ENCODE measurements around the gene MLPH.

The MLPH gene

DNA sequence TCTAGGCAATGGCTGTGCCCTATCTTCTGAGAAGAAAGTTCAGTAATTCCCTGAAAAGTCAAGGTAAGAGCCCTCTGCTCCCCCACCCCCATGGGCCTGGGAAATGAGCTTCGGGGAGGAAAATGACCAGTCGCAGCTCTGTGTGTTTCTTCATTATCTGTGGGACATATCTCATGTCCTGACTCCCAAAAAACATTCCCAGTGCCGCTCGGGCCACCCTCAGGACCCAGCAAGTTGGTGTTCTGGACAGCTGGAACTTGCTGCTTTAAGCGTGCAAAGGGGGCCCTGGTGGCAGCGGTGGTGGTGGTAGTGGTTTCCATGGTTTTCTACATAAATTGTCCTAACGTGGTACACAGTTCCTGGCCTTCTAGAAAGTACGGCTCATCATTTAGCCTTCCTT, 62.2 kb downstream of the MLPH start:
- no peaks in the 10 kb centered on the region for H3K9me3 ChIP-seq (ENCODE audit: control insufficient read depth, low read length)
- no peak overlapping the region for H3K4me3 ChIP-seq (ENCODE audit: insufficient read depth, low read depth, low read length, poor library complexity, severe bottlenecking)
- DNase-seq: no peak
- H3K36me3 ChIP-seq (ENCODE audit: control insufficient read depth, insufficient read depth, low read length): no peaks in the 10 kb centered on the region
- no peaks in the 10 kb centered on the region for H3K4me1 ChIP-seq (ENCODE audit: control insufficient read depth, insufficient read depth, low read length, poor library complexity, severe bottlenecking)
- no peak overlapping the region for H3K27ac ChIP-seq (ENCODE audit: insufficient read depth, low read length, poor library complexity, severe bottlenecking)
- no peaks in the 10 kb centered on the region for H3K27me3 ChIP-seq (replicated peaks; ENCODE audit: control insufficient read depth, insufficient read depth, low read length, poor library complexity, severe bottlenecking)

DNA sequence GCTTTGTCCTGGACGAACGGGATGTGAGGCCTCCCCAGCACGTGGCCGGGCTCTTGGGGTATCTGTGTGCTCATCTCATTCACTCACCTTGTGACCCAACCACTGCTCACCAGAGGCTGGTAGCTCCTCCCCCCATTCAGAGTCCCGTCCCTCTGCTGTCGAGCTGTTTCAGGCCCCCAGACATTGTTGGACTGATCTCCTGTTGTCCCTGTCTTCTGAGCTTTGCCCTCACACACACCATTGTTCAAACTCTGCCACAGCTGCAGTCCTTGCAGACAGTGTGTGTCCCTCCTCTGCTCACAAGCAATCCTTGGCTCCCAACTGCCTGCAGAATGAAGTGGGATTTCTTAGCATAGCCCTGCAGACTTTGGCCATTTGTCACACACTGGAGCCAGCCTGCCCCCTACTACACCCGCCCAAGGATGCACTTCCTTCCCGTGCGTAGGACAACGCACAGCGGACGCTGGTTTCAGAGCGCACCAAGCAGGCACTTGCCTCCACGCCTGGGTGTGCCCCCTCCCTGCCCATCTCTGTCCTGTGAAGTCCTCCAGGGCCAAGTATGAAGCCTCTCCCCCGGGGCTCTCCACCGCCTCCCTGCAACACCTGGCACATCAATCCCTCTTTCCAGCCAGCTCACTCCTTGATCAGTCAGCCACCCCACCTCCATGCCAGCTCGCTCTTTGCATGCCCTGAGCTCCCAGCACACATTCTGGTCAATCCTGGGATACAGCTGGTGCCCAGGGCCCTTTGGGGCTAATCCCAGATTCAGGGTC, 62.8 kb downstream of the MLPH start:
- H3K27ac ChIP-seq (ENCODE audit: insufficient read depth, low read length, poor library complexity, severe bottlenecking): no peak overlapping the region
- H3K4me3 ChIP-seq (ENCODE audit: insufficient read depth, low read depth, low read length, poor library complexity, severe bottlenecking): no peak overlapping the region
- no peaks in the 10 kb centered on the region for H3K27me3 ChIP-seq (replicated peaks; ENCODE audit: control insufficient read depth, insufficient read depth, low read length, poor library complexity, severe bottlenecking)
- H3K9me3 ChIP-seq (ENCODE audit: control insufficient read depth, low read length): no peaks in the 10 kb centered on the region
- no peak for DNase-seq
- no peaks in the 10 kb centered on the region for H3K36me3 ChIP-seq (ENCODE audit: control insufficient read depth, insufficient read depth, low read length)
- no peaks in the 10 kb centered on the region for H3K4me1 ChIP-seq (ENCODE audit: control insufficient read depth, insufficient read depth, low read length, poor library complexity, severe bottlenecking)

DNA sequence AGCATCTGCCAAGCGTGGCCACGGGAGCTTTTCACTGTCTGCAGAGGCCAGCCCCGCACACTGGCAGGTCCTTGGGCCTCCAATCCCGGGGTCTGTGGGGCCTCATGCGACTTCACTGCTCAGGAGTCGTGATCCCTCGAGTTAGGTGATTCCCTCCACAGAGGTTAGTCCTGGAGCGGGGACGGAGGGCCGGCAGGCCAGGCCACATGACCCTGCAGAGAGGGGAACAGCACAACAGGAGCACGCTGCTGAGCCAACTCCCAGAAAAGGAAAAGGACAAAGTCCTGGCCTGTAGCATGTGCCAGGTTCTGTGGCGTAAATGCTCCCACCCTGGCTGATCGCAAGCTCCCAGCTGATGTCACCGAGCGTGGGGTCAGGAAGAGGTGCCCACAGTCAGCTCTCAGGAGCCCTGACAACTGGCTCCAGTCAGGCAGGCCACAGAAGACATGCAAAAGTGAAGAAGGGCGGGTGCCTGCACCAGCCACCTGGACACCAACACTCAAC, 64.1 kb downstream of the MLPH start:
- H3K36me3 ChIP-seq (ENCODE audit: control insufficient read depth, insufficient read depth, low read length): no peaks in the 10 kb centered on the region
- no peaks in the 10 kb centered on the region for H3K27me3 ChIP-seq (replicated peaks; ENCODE audit: control insufficient read depth, insufficient read depth, low read length, poor library complexity, severe bottlenecking)
- no peaks in the 10 kb centered on the region for H3K9me3 ChIP-seq (ENCODE audit: control insufficient read depth, low read length)
- H3K4me3 ChIP-seq (ENCODE audit: insufficient read depth, low read depth, low read length, poor library complexity, severe bottlenecking): no peak overlapping the region
- no peaks in the 10 kb centered on the region for H3K4me1 ChIP-seq (ENCODE audit: control insufficient read depth, insufficient read depth, low read length, poor library complexity, severe bottlenecking)
- DNase-seq: no peak
- no peak overlapping the region for H3K27ac ChIP-seq (ENCODE audit: insufficient read depth, low read length, poor library complexity, severe bottlenecking)

- Histone ChIP-seq H3K27me3 (replicated peaks; ENCODE audit: control insufficient read depth, insufficient read depth, low read length, poor library complexity, severe bottlenecking) (no peaks in the 10 kb centered on the region), H3K4me1 (ENCODE audit: control insufficient read depth, insufficient read depth, low read length, poor library complexity, severe bottlenecking) (peaks cover 5% of the 10 kb centered on the region), H3K4me3 (ENCODE audit: insufficient read depth, low read depth, low read length, poor library complexity, severe bottlenecking) (no peak overlapping the region), H3K27ac (ENCODE audit: insufficient read depth, low read length, poor library complexity, severe bottlenecking) (no peak overlapping the region), H3K36me3 (ENCODE audit: control insufficient read depth, insufficient read depth, low read length) (no peaks in the 10 kb centered on the region), H3K9me3 (ENCODE audit: control insufficient read depth, low read length) (no peaks in the 10 kb centered on the region)
- no peak for DNase-seq
These were observed 65.9 kb downstream of the MLPH start for GRCh38 chr2:237552908-237553307.

GRCh38 chr2:237553948-237554347, 66.9 kb downstream of the MLPH start:
- no peaks in the 10 kb centered on the region for H3K36me3 ChIP-seq (ENCODE audit: control insufficient read depth, insufficient read depth, low read length)
- H3K9me3 ChIP-seq (ENCODE audit: control insufficient read depth, low read length): no peaks in the 10 kb centered on the region
- peaks cover 5% of the 10 kb centered on the region for H3K4me1 ChIP-seq (ENCODE audit: control insufficient read depth, insufficient read depth, low read length, poor library complexity, severe bottlenecking)
- no peak for DNase-seq
- H3K27ac ChIP-seq (ENCODE audit: insufficient read depth, low read length, poor library complexity, severe bottlenecking): no peak overlapping the region
- H3K4me3 ChIP-seq (ENCODE audit: insufficient read depth, low read depth, low read length, poor library complexity, severe bottlenecking): no peak overlapping the region
- H3K27me3 ChIP-seq (replicated peaks; ENCODE audit: control insufficient read depth, insufficient read depth, low read length, poor library complexity, severe bottlenecking): no peaks in the 10 kb centered on the region

DNA sequence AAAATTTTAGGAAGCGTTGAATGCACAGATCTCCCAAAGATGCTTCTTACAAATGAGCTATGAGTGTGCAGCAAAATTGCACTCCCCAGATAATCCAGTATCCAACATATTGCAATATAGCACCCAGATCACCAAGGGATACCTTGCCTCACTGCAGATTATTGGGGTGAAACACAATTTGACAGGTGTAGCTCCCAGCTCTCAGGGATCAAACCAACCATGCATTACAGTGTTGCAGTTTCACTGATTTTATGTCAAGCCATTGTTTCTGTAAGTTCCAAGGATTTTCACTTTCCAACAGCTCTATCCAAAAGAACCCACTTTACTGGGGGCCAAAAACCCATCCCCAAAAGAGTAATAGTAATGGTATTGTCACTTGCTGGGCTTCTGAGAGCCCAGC, 68.5 kb downstream of the MLPH start:
- Histone ChIP-seq H3K9me3 (ENCODE audit: control insufficient read depth, low read length) (no peaks in the 10 kb centered on the region), H3K27ac (ENCODE audit: insufficient read depth, low read length, poor library complexity, severe bottlenecking) (no peak overlapping the region), H3K4me1 (ENCODE audit: control insufficient read depth, insufficient read depth, low read length, poor library complexity, severe bottlenecking) (peaks cover 5% of the 10 kb centered on the region), H3K27me3 (replicated peaks; ENCODE audit: control insufficient read depth, insufficient read depth, low read length, poor library complexity, severe bottlenecking) (no peaks in the 10 kb centered on the region), H3K4me3 (ENCODE audit: insufficient read depth, low read depth, low read length, poor library complexity, severe bottlenecking) (no peak overlapping the region), H3K36me3 (ENCODE audit: control insufficient read depth, insufficient read depth, low read length) (no peaks in the 10 kb centered on the region)
- DNase-seq: no peak

DNA sequence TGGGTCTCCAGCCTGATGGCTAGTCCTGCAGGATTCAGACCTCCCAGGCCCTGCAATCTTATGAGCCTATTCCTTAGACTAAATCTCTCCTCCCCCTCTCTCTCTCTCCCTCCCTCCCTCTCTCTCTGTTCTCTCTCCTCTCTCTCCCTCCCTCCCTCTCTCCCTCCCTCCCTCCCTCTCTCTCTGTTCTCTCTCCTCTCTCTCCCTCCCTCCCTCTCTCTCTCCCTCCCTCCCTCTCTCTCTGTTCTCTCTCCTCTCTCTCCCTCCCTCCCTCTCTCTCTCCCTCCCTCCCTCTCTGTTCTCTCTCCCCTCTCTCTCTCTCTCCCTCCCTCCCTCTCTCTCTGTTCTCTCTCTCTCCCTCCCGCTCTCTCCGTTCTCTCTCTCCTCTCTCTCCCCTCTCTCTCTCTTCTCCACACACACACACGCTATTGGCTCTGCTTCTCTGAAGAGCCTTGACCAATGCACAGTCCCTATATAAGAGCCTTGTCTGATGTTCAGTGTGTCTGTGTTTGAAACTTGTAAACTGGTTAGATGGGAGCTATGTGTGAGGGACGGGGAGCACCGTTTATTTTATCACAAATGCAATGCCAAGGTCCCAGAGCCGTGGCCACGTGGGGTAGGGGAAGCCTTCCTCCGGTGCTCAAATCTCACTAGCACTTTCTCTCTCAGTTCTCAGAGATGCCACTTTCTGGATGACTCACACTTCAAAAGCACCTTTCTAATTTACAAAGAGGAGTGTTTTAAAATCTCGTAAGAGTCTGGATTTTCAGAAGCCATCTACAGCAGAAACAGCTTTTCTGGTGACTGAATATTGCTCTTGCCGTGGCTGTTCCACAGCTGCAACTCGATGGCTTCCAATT, 70.0 kb downstream of the MLPH start:
- H3K4me1 ChIP-seq (ENCODE audit: control insufficient read depth, insufficient read depth, low read length, poor library complexity, severe bottlenecking): peaks cover 5% of the 10 kb centered on the region
- H3K27ac ChIP-seq (ENCODE audit: insufficient read depth, low read length, poor library complexity, severe bottlenecking): no peak overlapping the region
- no peak for DNase-seq
- no peak overlapping the region for H3K4me3 ChIP-seq (ENCODE audit: insufficient read depth, low read depth, low read length, poor library complexity, severe bottlenecking)
- no peaks in the 10 kb centered on the region for H3K36me3 ChIP-seq (ENCODE audit: control insufficient read depth, insufficient read depth, low read length)
- no peaks in the 10 kb centered on the region for H3K27me3 ChIP-seq (replicated peaks; ENCODE audit: control insufficient read depth, insufficient read depth, low read length, poor library complexity, severe bottlenecking)
- H3K9me3 ChIP-seq (ENCODE audit: control insufficient read depth, low read length): no peaks in the 10 kb centered on the region

DNA sequence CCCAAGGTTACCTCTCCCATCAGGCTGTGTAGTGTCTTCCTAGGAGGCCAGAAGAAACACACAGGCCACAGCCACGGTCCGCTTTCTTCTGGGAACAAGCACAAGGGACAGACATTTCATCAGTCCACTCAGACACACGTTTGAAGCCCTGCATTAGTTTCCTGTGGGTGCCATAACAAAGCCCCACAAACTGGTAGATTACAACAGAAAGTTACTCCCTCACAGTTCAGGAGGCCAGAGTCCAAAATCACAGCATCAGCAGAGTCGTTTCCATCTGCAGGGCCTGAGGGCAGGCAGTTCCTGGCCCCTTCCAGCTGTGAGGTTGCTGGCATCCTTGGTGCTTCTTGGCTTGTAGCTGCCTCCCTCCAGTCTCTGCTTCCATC, 70.6 kb downstream of the MLPH start:
- no peaks in the 10 kb centered on the region for H3K27me3 ChIP-seq (replicated peaks; ENCODE audit: control insufficient read depth, insufficient read depth, low read length, poor library complexity, severe bottlenecking)

GRCh38 chr2:237558961-237559641, 72.0 kb downstream of the MLPH start:
- no peaks in the 10 kb centered on the region for H3K27me3 ChIP-seq (replicated peaks; ENCODE audit: control insufficient read depth, insufficient read depth, low read length, poor library complexity, severe bottlenecking)
- H3K9me3 ChIP-seq (ENCODE audit: control insufficient read depth, low read length): no peaks in the 10 kb centered on the region
- no peaks in the 10 kb centered on the region for H3K36me3 ChIP-seq (ENCODE audit: control insufficient read depth, insufficient read depth, low read length)
- H3K4me1 ChIP-seq (ENCODE audit: control insufficient read depth, insufficient read depth, low read length, poor library complexity, severe bottlenecking): peaks cover 5% of the 10 kb centered on the region
- H3K27ac ChIP-seq (ENCODE audit: insufficient read depth, low read length, poor library complexity, severe bottlenecking): no peak overlapping the region
- no peak for DNase-seq
- H3K4me3 ChIP-seq (ENCODE audit: insufficient read depth, low read depth, low read length, poor library complexity, severe bottlenecking): no peak overlapping the region

More for the DNA sequence above, 70.6 kb downstream of the MLPH start:
- Histone ChIP-seq H3K9me3 (ENCODE audit: control insufficient read depth, low read length) (no peaks in the 10 kb centered on the region), H3K4me1 (ENCODE audit: control insufficient read depth, insufficient read depth, low read length, poor library complexity, severe bottlenecking) (peaks cover 5% of the 10 kb centered on the region), H3K4me3 (ENCODE audit: insufficient read depth, low read depth, low read length, poor library complexity, severe bottlenecking) (no peak overlapping the region), H3K36me3 (ENCODE audit: control insufficient read depth, insufficient read depth, low read length) (no peaks in the 10 kb centered on the region), H3K27ac (ENCODE audit: insufficient read depth, low read length, poor library complexity, severe bottlenecking) (no peak overlapping the region)
- DNase-seq: no peak
